ENCODE data around the gene INSYN2B. TPM values are rescaled to one million over a fixed set of nuclear protein-coding genes. Genes with fewer than 3 reads are reported as not detected.

Gene INSYN2B
- total RNA-seq, 4 donors from 2014 or later, result 0.16 to 0.34 TPM; not detected in 2

- no peak for TF ChIP-seq CTCF (IDR thresholded peaks at IDR 0.05; ENCODE audit: low read depth)
Observed at GRCh38 chr5:169992789-169993484, 12.6 kb upstream of the INSYN2B start.

- no peak for TF ChIP-seq CTCF (IDR thresholded peaks at IDR 0.05; ENCODE audit: low read depth)
Observed at GRCh38 chr5:169991115-169991869, 11.0 kb upstream of the INSYN2B start.

- no peak for TF ChIP-seq CTCF (IDR thresholded peaks at IDR 0.05; ENCODE audit: low read depth)
Observed at GRCh38 chr5:169989365-169989764, 9.1 kb upstream of the INSYN2B start.

GRCh38 chr5:169988947-169989346, 8.7 kb upstream of the INSYN2B start:
- no peak for TF ChIP-seq CTCF (IDR thresholded peaks at IDR 0.05; ENCODE audit: low read depth)

GRCh38 chr5:169988206-169988605, 7.9 kb upstream of the INSYN2B start:
- no peak for TF ChIP-seq CTCF (IDR thresholded peaks at IDR 0.05; ENCODE audit: low read depth)

- TF ChIP-seq CTCF (IDR thresholded peaks at IDR 0.05; ENCODE audit: low read depth), result no peak
Observed at GRCh38 chr5:169979871-169980270, 424 bp downstream of the INSYN2B start.

- no peak for TF ChIP-seq CTCF (IDR thresholded peaks at IDR 0.05; ENCODE audit: low read depth)
Observed at GRCh38 chr5:169978714-169979113, 1.6 kb downstream of the INSYN2B start.

Data from subcutaneous adipose tissue (tissue), 4 donors.